HCT116 (cell line): Measurements from ENCODE around the gene POLN. TPM values are rescaled to one million over a fixed set of nuclear protein-coding genes. Genes with fewer than 3 reads are reported as not detected.

Experiments
- ATAC-seq: fragments of 200-7000 bp; cut with Tn5 transposase; 2 replicates; pipeline ENCODE4 v1.9.1; 2020; ENCODE audit warnings: mild to moderate bottlenecking, moderate library complexity
- BruUV-seq: library from RNA; stranded (reverse); fragments of 400-500 nt; replicated peaks from 2 replicates; lab custom pipeline; 2021; lab: Mats Ljungman, UMichigan
- CTCF ChIA-PET: fragments of 300-600 bp; sonication (Branson Sonifier 250); formaldehyde crosslinking; loops from one replicate; lab custom pipeline; 2021; ENCODE audit warnings: antibody characterized with exemption; lab: Charles Lee
- POLR2A ChIA-PET: fragments of 300-600, 350-600 bp; sonication (Branson Sonifier 250); formaldehyde crosslinking; loops from one replicate; lab custom pipeline; 2021; ENCODE audit warnings: antibody characterized with exemption; lab: Charles Lee
- RAD21 ChIA-PET, 2 experiments: fragments of 300-600 bp; sonication (Branson Sonifier 250); formaldehyde crosslinking; loops; one replicate each; lab custom pipeline; 2023; ENCODE audit warnings: low total read pairs in 2 of 2; ENCODE audit not compliant: uncharacterized antibody in 2 of 2, unreplicated experiment in 2 of 2, low non-redundant PET in 1 of 2; lab: Charles Lee
- DNase-seq: peaks from one replicate; pipeline ENCODE4 v3.0.0-alpha.2; 2010; ENCODE audit warnings: low read depth, low spot score
- H2AFZ ChIP-seq: fragments of 200-600 bp; shearing (Covaris generic), sonication (generic); 2 replicates; pipeline ENCODE4 v1.6.1; 2017; ENCODE audit warnings: low read depth, mixed run types, mixed read lengths, antibody characterized with exemption, low read length; ENCODE audit not compliant: poor library complexity, severe bottlenecking
- H3K27ac ChIP-seq: 2 replicates; pipeline ENCODE4 v1.5.1; 2012; ENCODE audit warnings: low read depth, low read length
- H3K27me3 ChIP-seq: fragments of 200-600 bp; sonication (generic); 2 replicates; pipeline ENCODE4 v1.6.1; 2016; ENCODE audit warnings: mixed run types, low read length, mixed read lengths; ENCODE audit not compliant: insufficient read depth
- H3K36me3 ChIP-seq, 2 experiments: fragments of 200-500 bp in 1 of 2; fragments of 200-600 bp in 1 of 2; sonication (Bioruptor generic) in 1 of 2; sonication (generic) in 1 of 2; 2 replicates each; pipeline versions ENCODE4 v1.5.1 to v1.6.1; 2014 to 2016; ENCODE audit warnings: low read length in 2 of 2, inconsistent platforms in 1 of 2, mixed read lengths in 1 of 2, mixed run types in 1 of 2; ENCODE audit not compliant: insufficient read depth in 2 of 2, control insufficient read depth in 1 of 2
- H3K4me1 ChIP-seq, 2 experiments: fragments of 200-600 bp in 1 of 2; sonication (generic) in 1 of 2; 2 replicates each; pipeline versions ENCODE4 v1.5.1 to v1.6.1; 2012 to 2017; ENCODE audit warnings: low read length in 2 of 2, inconsistent platforms in 1 of 2, mild to moderate bottlenecking in 1 of 2, mixed read lengths in 1 of 2, mixed run types in 1 of 2, moderate library complexity in 1 of 2; ENCODE audit not compliant: insufficient read depth in 2 of 2, control insufficient read depth in 1 of 2
- H3K4me2 ChIP-seq: fragments of 200-600 bp; sonication (generic); 2 replicates; pipeline ENCODE4 v1.6.1; 2017; ENCODE audit warnings: mixed run types, low read length, mixed read lengths
- H3K4me3 ChIP-seq, 2 experiments: fragments of 200-600 bp in 1 of 2; sonication (generic) in 1 of 2; replicated peaks in 1 of 2; 2 replicates each; pipeline ENCODE4 v1.5.1; 2011 to 2016; ENCODE audit warnings: low read length in 2 of 2, control low read depth in 1 of 2, low read depth in 1 of 2, mild to moderate bottlenecking in 1 of 2, mixed read lengths in 1 of 2, mixed run types in 1 of 2
- H3K79me2 ChIP-seq: fragments of 200-600 bp; sonication (generic); 2 replicates; pipeline ENCODE4 v1.6.1; 2017; ENCODE audit warnings: mild to moderate bottlenecking, mixed run types, low read length, moderate library complexity, mixed read lengths; ENCODE audit not compliant: insufficient read depth
- H3K9ac ChIP-seq: fragments of 200-600 bp; sonication (generic); 2 replicates; pipeline ENCODE4 v1.6.1; 2016; ENCODE audit warnings: low read length, mixed read lengths
- H3K9me2 ChIP-seq: fragments of 200-600 bp; sonication (generic), shearing (Covaris generic); 2 replicates; pipeline ENCODE4 v1.6.1; 2017; ENCODE audit warnings: mixed run types, mild to moderate bottlenecking, moderate library complexity; ENCODE audit not compliant: insufficient read depth
- H3K9me3 ChIP-seq, 2 experiments: fragments of 200-500 bp in 1 of 2; fragments of 200-600 bp in 1 of 2; sonication (Bioruptor generic) in 1 of 2; sonication (generic) in 1 of 2; 2 replicates each; pipeline ENCODE4 v1.6.1; 2014 to 2017; ENCODE audit warnings: low read length in 2 of 2, mixed read lengths in 2 of 2, inconsistent platforms in 1 of 2, low read depth in 1 of 2, mild to moderate bottlenecking in 1 of 2, mixed run types in 1 of 2, moderate library complexity in 1 of 2; ENCODE audit not compliant: control insufficient read depth in 1 of 2, insufficient read depth in 1 of 2
- H4K20me1 ChIP-seq: fragments of 200-600 bp; sonication (generic), shearing (Covaris generic); 2 replicates; pipeline ENCODE4 v1.6.1; 2017; ENCODE audit warnings: mixed run types, mild to moderate bottlenecking, moderate library complexity; ENCODE audit not compliant: insufficient read depth
- EGR1 ChIP-seq: IDR thresholded peaks from 2 replicates; pipeline ENCODE4 v1.6.1; 2012; ENCODE audit warnings: low read depth
- REST ChIP-seq: IDR thresholded peaks from 2 replicates; pipeline ENCODE4 v1.6.1; 2012; ENCODE audit warnings: low read depth
- SP1 ChIP-seq: IDR thresholded peaks from 2 replicates; pipeline ENCODE4 v1.6.1; 2012; ENCODE audit warnings: low read depth
- SRF ChIP-seq: IDR thresholded peaks from 2 replicates; pipeline ENCODE4 v1.6.1; 2012; ENCODE audit warnings: low read depth
- ZBTB33 ChIP-seq: IDR thresholded peaks from 2 replicates; pipeline ENCODE4 v1.6.1; 2011; ENCODE audit warnings: mild to moderate bottlenecking, low read length, moderate library complexity; ENCODE audit not compliant: insufficient replicate concordance; ENCODE audit errors: extremely low read depth
- ZNF274 ChIP-seq: fragments of 200-500 bp; sonication (Bioruptor generic); IDR thresholded peaks from 2 replicates; pipeline ENCODE4 v1.6.1; 2014; ENCODE audit warnings: mild to moderate bottlenecking, low read depth, low read length, inconsistent platforms
- intact Hi-C: fragments of 100-400 bp; cut with micrococcal nuclease; formaldehyde crosslinking; loops from 2 replicates; pipeline ENCODE4 v1.10.0; 2022
- total RNA-seq: library from RNA; stranded (reverse); gene quantifications from one replicate; pipeline ENCODE4 v1.2.1, GENCODE V29; 2021; ENCODE audit not compliant: unreplicated experiment

The POLN gene
- total RNA-seq, 1 experiment from 2014 or later = 3.1 TPM

GRCh38 chr4:2077537-2078460 lies 164.1 kb downstream of the POLN start:
- CTCF ChIA-PET = no interaction called here
- TF ChIP-seq REST (no peak), SP1 (no peak), ZBTB33 (no peak), EGR1 (no peak), SRF (no peak), ZNF274 (no peak)
- H3K27me3 ChIP-seq = no peaks in the 10 kb centered on the region
- no peaks in the 10 kb centered on the region for H3K9me2 ChIP-seq
- H4K20me1 ChIP-seq = no peaks in the 10 kb centered on the region
- no peak overlapping the region for H3K9ac ChIP-seq
- intact Hi-C loops = no loop called here
- no peak overlapping the region for H3K27ac ChIP-seq
- no peaks in the 10 kb centered on the region for H3K4me1 ChIP-seq
- POLR2A ChIA-PET = no interaction called here
- no peak overlapping the region for H2AFZ ChIP-seq
- DNase-seq (no peak), ATAC-seq (no peak)
- RAD21 ChIA-PET = interaction anchor here in 1 of 2 experiments (0.5 kb wide), 1 partner anchor 101 kb away, joined by 3 read pairs; no protein-coding TSS in a partner anchor
- no peaks in the 10 kb centered on the region for H3K79me2 ChIP-seq
- H3K36me3 ChIP-seq = no peaks in the 10 kb centered on the region
- no peak overlapping the region for H3K4me2 ChIP-seq
- H3K9me3 ChIP-seq = no peaks in the 10 kb centered on the region
- BruUV-seq = no TSS peak
- H3K4me3 ChIP-seq = no peak overlapping the region
